Lower leg skin (tissue), 3 donors: ENCODE measurements around the gene ABTB2.

Source experiments
- POLR2A ChIP-seq, 2 donors: fragments of 450-650 bp; IDR thresholded peaks; one replicate each; pipeline ENCODE4 v1.6.1; 2016 to 2017; ENCODE audit warnings: antibody characterized with exemption in 2 of 2, mild to moderate bottlenecking in 1 of 2, moderate library complexity in 1 of 2
- TF ChIP-seq, protein P1 (sequence below), 3 donors: fragments of 450-650 bp; IDR thresholded peaks; one replicate each; pipeline ENCODE4 v1.5.1; 2016; ENCODE audit warnings: antibody characterized with exemption in 3 of 3, mild to moderate bottlenecking in 3 of 3, moderate library complexity in 2 of 3

DNA sequence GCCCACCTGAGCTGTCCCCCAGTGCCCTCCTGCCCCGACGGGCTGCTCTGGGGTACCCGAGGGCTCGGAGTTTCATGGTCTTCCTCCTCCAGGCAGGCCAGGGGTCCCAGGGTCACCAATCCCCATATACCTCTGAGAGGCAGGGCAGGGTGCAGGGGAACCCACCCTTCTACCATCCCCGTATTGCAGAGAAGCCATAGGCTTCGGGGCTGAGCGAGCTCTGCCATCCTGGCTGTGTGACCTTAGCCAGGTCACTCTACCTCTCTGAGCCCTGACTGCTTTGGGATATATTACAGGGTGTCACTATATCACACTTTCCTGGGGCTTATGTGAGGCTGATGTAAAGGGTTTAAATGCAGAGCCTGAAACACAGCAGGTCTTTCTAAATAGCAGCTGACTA lies 195.0 kb downstream of the ABTB2 start:
- no peak for TF ChIP-seq POLR2A (IDR thresholded peaks at IDR 0.05)
- TF ChIP-seq, protein P1, sequence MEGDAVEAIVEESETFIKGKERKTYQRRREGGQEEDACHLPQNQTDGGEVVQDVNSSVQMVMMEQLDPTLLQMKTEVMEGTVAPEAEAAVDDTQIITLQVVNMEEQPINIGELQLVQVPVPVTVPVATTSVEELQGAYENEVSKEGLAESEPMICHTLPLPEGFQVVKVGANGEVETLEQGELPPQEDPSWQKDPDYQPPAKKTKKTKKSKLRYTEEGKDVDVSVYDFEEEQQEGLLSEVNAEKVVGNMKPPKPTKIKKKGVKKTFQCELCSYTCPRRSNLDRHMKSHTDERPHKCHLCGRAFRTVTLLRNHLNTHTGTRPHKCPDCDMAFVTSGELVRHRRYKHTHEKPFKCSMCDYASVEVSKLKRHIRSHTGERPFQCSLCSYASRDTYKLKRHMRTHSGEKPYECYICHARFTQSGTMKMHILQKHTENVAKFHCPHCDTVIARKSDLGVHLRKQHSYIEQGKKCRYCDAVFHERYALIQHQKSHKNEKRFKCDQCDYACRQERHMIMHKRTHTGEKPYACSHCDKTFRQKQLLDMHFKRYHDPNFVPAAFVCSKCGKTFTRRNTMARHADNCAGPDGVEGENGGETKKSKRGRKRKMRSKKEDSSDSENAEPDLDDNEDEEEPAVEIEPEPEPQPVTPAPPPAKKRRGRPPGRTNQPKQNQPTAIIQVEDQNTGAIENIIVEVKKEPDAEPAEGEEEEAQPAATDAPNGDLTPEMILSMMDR (IDR thresholded peaks at IDR 0.05) = no peak
